GM18861 (cell line): ENCODE measurements around the gene SMARCC2.
"Not testable (repeated sequence)": the region's sequence is repeated elsewhere in the genome, so short reads cannot be mapped to it uniquely, and the experiment has no call there.

Experiments used
- ATAC-seq: cut with Tn5 transposase; IDR thresholded peaks from one replicate; pipeline ENCODE4 v1.9.1; 2021; ENCODE audit not compliant: unreplicated experiment

The SMARCC2 gene

GRCh38 chr12:56165369-56165768 lies 23.9 kb downstream of the SMARCC2 start:
- no peak for ATAC-seq

- ATAC-seq, result no peak
These were observed 24.9 kb downstream of the SMARCC2 start for GRCh38 chr12:56164345-56164729.

- ATAC-seq, result no peak
These were observed 25.5 kb downstream of the SMARCC2 start for GRCh38 chr12:56163533-56164344.

GRCh38 chr12:56162468-56163290 lies 26.6 kb downstream of the SMARCC2 start:
- ATAC-seq, result no peak

- ATAC-seq, result no peak
These were observed 27.5 kb downstream of the SMARCC2 start for GRCh38 chr12:56161690-56162351.

- no peak for ATAC-seq
These were observed 28.2 kb downstream of the SMARCC2 start for GRCh38 chr12:56160894-56161689.

GRCh38 chr12:56160193-56160763 lies 29.0 kb downstream of the SMARCC2 start:
- ATAC-seq, result no peak

- no peak for ATAC-seq
These were observed 29.6 kb downstream of the SMARCC2 start for GRCh38 chr12:56159482-56160192.

GRCh38 chr12:56158926-56159461 lies 30.3 kb downstream of the SMARCC2 start:
- ATAC-seq, result no peak

GRCh38 chr12:56158029-56158925 lies 31.0 kb downstream of the SMARCC2 start, which contains the start of gene MYL6:
MYL6 (plus strand) TSS chr12:56158359; CDS start chr12:56158402, 43 bp downstream.
- ATAC-seq, result peak; percentile 81

GRCh38 chr12:56157201-56158028 lies 31.9 kb downstream of the SMARCC2 start:
- no peak for ATAC-seq

GRCh38 chr12:56156464-56157200 lies 32.7 kb downstream of the SMARCC2 start:
- ATAC-seq, result not testable (repeated sequence)

GRCh38 chr12:56155256-56155845 lies 33.9 kb downstream of the SMARCC2 start:
- no peak for ATAC-seq

- no peak for ATAC-seq
These were observed 34.5 kb downstream of the SMARCC2 start for GRCh38 chr12:56154818-56155217.

- ATAC-seq, result no peak
These were observed 35.0 kb downstream of the SMARCC2 start for GRCh38 chr12:56154246-56154771.

GRCh38 chr12:56153678-56154065 lies 35.6 kb downstream of the SMARCC2 start:
- no peak for ATAC-seq
